Trophoblast cell (in vitro differentiated cells and primary cell): ENCODE results near the gene ZCRB1. TPM values are rescaled to one million over a fixed set of nuclear protein-coding genes. Genes with fewer than 3 reads are reported as not detected.

ENCODE experiments used
- DNase-seq, 2 donors: peaks; one replicate each; pipeline ENCODE4 v3.0.0-alpha.2; 2016
- H2AFZ ChIP-seq: 2 replicates; pipeline ENCODE4 v1.6.1; 2013; ENCODE audit warnings: low read length, moderate library complexity, mild to moderate bottlenecking; ENCODE audit not compliant: insufficient read depth, poor library complexity
- H2AK5ac ChIP-seq: 2 replicates; pipeline ENCODE4 v1.6.1; 2013; ENCODE audit warnings: mild to moderate bottlenecking, low read length
- H2BK120ac ChIP-seq: 2 replicates; pipeline ENCODE4 v1.6.1; 2013; ENCODE audit warnings: low read length, mild to moderate bottlenecking, moderate library complexity; ENCODE audit not compliant: insufficient read depth, poor library complexity
- H2BK12ac ChIP-seq: 2 replicates; pipeline ENCODE4 v1.6.1; 2013; ENCODE audit warnings: mild to moderate bottlenecking, low read length, moderate library complexity
- H2BK5ac ChIP-seq: 2 replicates; pipeline ENCODE4 v1.6.1; 2013; ENCODE audit warnings: low read length, low read depth, moderate library complexity, mild to moderate bottlenecking; ENCODE audit not compliant: poor library complexity
- H3K14ac ChIP-seq: 2 replicates; pipeline ENCODE4 v1.6.1; 2013; ENCODE audit warnings: mild to moderate bottlenecking, low read length
- H3K18ac ChIP-seq: 2 replicates; pipeline ENCODE4 v1.6.1; 2013; ENCODE audit warnings: mild to moderate bottlenecking, low read length
- H3K23ac ChIP-seq: 2 replicates; pipeline ENCODE4 v1.6.1; 2013; ENCODE audit warnings: low read length
- H3K27ac ChIP-seq: 2 replicates; pipeline ENCODE4 v1.5.1; 2013; ENCODE audit warnings: low read depth, mild to moderate bottlenecking, inconsistent platforms, low read length, moderate library complexity
- H3K27me3 ChIP-seq: 2 replicates; pipeline ENCODE4 v1.6.1; 2013; ENCODE audit warnings: inconsistent platforms, mild to moderate bottlenecking, low read length, moderate library complexity; ENCODE audit not compliant: insufficient read depth
- H3K36me3 ChIP-seq, 2 experiments: 1 replicate in 1 of 2; 2 replicates in 1 of 2; pipeline ENCODE4 v1.6.1; 2013; ENCODE audit warnings: low read length in 2 of 2, mild to moderate bottlenecking in 2 of 2, moderate library complexity in 1 of 2; ENCODE audit not compliant: insufficient read depth in 2 of 2, control insufficient read depth in 1 of 2
- H3K4ac ChIP-seq: 2 replicates; pipeline ENCODE4 v1.6.1; 2013; ENCODE audit warnings: low read depth, mild to moderate bottlenecking, low read length, moderate library complexity
- H3K4me1 ChIP-seq, 2 experiments: 1 replicate in 1 of 2; 2 replicates in 1 of 2; pipeline ENCODE4 v1.6.1; 2013; ENCODE audit warnings: low read length in 2 of 2, mild to moderate bottlenecking in 2 of 2, moderate library complexity in 1 of 2; ENCODE audit not compliant: insufficient read depth in 2 of 2, control insufficient read depth in 1 of 2
- H3K4me2 ChIP-seq: 2 replicates; pipeline ENCODE4 v1.6.1; 2013; ENCODE audit warnings: inconsistent platforms, mild to moderate bottlenecking, low read length, moderate library complexity
- H3K4me3 ChIP-seq: 2 replicates; pipeline ENCODE4 v1.5.1; 2013; ENCODE audit warnings: mild to moderate bottlenecking, low read depth, low read length, inconsistent platforms
- H3K79me1 ChIP-seq: one replicate; pipeline ENCODE4 v1.6.1; 2013; ENCODE audit warnings: low read length
- H3K79me2 ChIP-seq: 2 replicates; pipeline ENCODE4 v1.6.1; 2013; ENCODE audit warnings: low read length, mild to moderate bottlenecking; ENCODE audit not compliant: control insufficient read depth, insufficient read depth, poor library complexity
- H3K9ac ChIP-seq: 2 replicates; pipeline ENCODE4 v1.6.1; 2013; ENCODE audit warnings: mild to moderate bottlenecking, low read length
- H3K9me3 ChIP-seq: 2 replicates; pipeline ENCODE4 v1.6.1; 2013; ENCODE audit warnings: low read depth, mild to moderate bottlenecking, control low read depth, inconsistent platforms, low read length; ENCODE audit not compliant: insufficient read depth
- H4K12ac ChIP-seq: 2 replicates; pipeline ENCODE4 v1.6.1; 2013; ENCODE audit warnings: low read depth, mild to moderate bottlenecking, low read length, moderate library complexity
- H4K8ac ChIP-seq: 2 replicates; pipeline ENCODE4 v1.6.1; 2013; ENCODE audit warnings: low read depth, mild to moderate bottlenecking, low read length, moderate library complexity
- H4K91ac ChIP-seq: one replicate; pipeline ENCODE4 v1.6.1; 2013; ENCODE audit warnings: low read depth, mild to moderate bottlenecking, low read length, moderate library complexity
- WGBS: extraction: QIAGEN DNeasy Blood & Tissue Kit; methylation state at CpG from one replicate; pipeline ENCODE4 v1.1.7; 2013; ENCODE audit warnings: missing lambda C conversion rate; ENCODE audit not compliant: insufficient read length, insufficient coverage; ENCODE audit errors: extremely low coverage; 5-methylcytosine and 5-hydroxymethylcytosine counted together
- polyA plus RNA-seq: library from polyadenylated mRNA; stranded (reverse); fragments of 200-250 nt; gene quantifications from 2 replicates; pipeline ENCODE4 v1.2.3, GENCODE V29; 2013

ZCRB1 gene, protein sequence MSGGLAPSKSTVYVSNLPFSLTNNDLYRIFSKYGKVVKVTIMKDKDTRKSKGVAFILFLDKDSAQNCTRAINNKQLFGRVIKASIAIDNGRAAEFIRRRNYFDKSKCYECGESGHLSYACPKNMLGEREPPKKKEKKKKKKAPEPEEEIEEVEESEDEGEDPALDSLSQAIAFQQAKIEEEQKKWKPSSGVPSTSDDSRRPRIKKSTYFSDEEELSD
- 61.9 and 62.5 TPM in 2 replicates for polyA plus RNA-seq

DNA sequence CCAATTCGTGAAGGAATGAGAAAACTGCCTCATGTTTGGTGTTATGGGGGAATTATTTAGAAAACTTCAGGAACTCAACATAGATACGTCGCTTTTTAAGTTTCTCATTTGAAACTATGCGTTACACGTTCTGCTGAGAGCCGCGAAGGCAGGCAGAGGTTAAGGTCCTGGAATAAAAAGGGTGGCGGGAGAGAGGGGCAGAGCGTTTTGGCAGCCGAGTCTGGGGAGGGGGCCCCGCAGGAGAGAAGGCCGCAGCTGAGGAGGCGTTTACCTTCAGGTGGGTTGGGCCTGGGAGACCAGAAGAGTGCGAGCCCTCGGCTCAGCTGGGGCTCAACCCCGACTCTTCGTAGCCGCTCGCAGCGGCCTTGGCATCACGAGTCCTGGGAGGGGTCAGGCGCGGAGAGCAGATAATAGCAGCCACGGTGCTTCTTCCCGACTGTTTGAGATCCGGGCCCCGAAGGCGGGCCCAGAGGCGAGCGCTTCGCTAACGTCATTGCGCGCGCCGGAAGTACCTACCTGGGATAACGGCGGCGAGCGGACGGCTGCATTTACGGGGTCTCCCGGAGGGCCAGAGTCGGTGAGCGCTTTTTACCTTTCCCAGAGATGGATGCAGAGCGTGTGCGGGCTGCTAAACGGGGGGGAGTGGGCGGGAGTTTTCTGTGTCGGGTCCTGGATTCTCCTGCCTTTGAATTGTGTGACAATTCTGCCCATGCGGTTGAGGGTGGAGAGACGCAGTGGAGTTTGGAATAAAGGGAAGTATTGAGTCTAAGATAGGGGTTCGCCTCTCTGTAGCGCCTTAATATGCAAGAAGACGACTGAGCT, at the start of gene ZCRB1, which contains the start of gene PPHLN1:
Gene ZCRB1 (minus strand): TSS at position 442 of the 822 bp plus-strand sequence. CDS start 1,992 bp downstream, outside the sequence.
Gene PPHLN1 (plus strand): TSS at position 515 of the 822 bp plus-strand sequence. CDS start 9,736 bp downstream, outside the sequence.
- Histone ChIP-seq H3K9ac (peak within 1 kb of the TSS; percentile 79), H3K36me3 (no peaks in the 10 kb centered on the region), H3K9me3 (no peaks in the 10 kb centered on the region), H3K4me1 (peaks cover 2 to 4% of the 10 kb centered on the region in 2 experiments), H3K79me2 (peaks cover 9% of the 10 kb centered on the region), H3K4me2 (peak within 1 kb of the TSS; percentile 78), H4K91ac (peak within 1 kb of the TSS; percentile 42), H3K23ac (no peak within 1 kb of the TSS), H3K27me3 (no peaks in the 10 kb centered on the region), H2AFZ (peak within 1 kb of the TSS; percentile 79), H4K8ac (peak within 1 kb of the TSS; percentile 48), H2BK12ac (no peak within 1 kb of the TSS), H3K18ac (peak within 1 kb of the TSS; percentile 60), H3K4me3 (peak within 1 kb of the TSS; percentile 85), H4K12ac (peak within 1 kb of the TSS; percentile 25), H2BK5ac (peak within 1 kb of the TSS; percentile 37), H2AK5ac (no peak within 1 kb of the TSS), H2BK120ac (peak within 1 kb of the TSS; percentile 9), H3K14ac (peak within 1 kb of the TSS; percentile 18), H3K27ac (peak within 1 kb of the TSS; percentile 59), H3K79me1 (peaks cover 4% of the 10 kb centered on the region), H3K4ac (peak within 1 kb of the TSS; percentile 85)
- peak; percentile 87 to 93 for DNase-seq
- WGBS = no CpG with 5 or more reads among the region's 55 CpGs

DNA sequence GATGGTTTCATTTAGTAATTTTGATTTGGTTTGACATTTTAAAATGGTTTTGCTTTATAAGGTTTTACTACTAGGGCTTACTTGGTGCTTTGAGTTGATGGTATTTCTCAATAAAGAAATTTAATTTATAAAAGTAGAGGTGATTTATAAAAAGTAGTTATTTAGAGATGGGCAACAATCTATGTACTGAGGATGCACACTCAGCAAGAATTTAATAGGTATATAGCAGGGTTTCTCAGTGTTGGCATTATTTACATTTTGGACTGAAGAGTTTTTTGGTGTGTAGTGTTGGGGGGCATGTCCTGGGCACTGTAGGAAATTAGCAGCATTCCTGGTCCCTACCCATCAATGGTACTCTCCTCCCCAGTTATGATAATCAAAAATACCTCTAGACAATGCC, 47.8 kb upstream of the ZCRB1 start:
- H3K4me1 ChIP-seq = no peaks in the 10 kb centered on the region
- H3K14ac ChIP-seq = no peak overlapping the region
- H4K91ac ChIP-seq = no peak overlapping the region
- H4K8ac ChIP-seq = no peak overlapping the region
- no peak overlapping the region for H3K27ac ChIP-seq
- no peak overlapping the region for H2AK5ac ChIP-seq
- H3K9ac ChIP-seq = no peak overlapping the region
- no peak overlapping the region for H2BK120ac ChIP-seq
- H3K36me3 ChIP-seq = peaks cover 2% of the 10 kb centered on the region in 2 experiments
- no peak overlapping the region for H2BK12ac ChIP-seq
- H3K4me2 ChIP-seq = no peak overlapping the region
- no peaks in the 10 kb centered on the region for H3K79me2 ChIP-seq
- no peak overlapping the region for H4K12ac ChIP-seq
- DNase-seq = no peak
- no peak overlapping the region for H3K4ac ChIP-seq
- H3K4me3 ChIP-seq = no peak overlapping the region
- no peaks in the 10 kb centered on the region for H3K79me1 ChIP-seq
- H3K23ac ChIP-seq = no peak overlapping the region
- H2BK5ac ChIP-seq = no peak overlapping the region
- no peak overlapping the region for H3K18ac ChIP-seq
- H3K27me3 ChIP-seq = no peaks in the 10 kb centered on the region
- no peak overlapping the region for H2AFZ ChIP-seq
- no peaks in the 10 kb centered on the region for H3K9me3 ChIP-seq

DNA sequence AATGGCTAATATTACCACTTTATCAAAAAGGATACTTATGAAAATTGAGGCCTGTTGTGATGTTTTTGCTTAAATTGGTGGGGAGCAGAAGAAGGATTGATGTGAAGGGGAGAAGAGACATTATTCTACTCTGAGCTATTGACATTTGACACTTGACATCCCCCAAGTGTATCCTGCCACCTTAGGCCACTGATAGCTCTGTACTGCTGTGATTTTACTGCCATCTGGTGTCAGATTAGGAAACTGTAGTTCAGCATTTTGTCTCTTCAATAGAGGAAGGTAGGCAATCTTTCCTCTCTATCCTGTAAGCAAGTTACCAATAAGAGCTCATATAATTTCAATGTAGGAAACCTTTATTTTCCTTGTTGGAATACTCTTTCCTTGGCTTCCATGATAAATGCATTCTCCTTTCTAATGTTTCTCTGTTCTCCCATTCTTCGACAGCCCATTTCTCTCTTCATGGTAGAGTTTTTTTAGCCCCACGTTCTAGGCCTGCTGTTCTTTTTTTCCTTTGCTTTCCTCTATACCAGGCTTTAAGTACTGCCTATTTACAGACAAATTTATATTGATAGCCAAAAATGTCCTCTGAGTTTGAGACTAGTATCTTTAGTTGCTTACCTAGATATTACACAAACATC, 46.4 kb upstream of the ZCRB1 start:
- Histone ChIP-seq H3K4me2 (no peak overlapping the region), H3K4me1 (no peaks in the 10 kb centered on the region)

DNA sequence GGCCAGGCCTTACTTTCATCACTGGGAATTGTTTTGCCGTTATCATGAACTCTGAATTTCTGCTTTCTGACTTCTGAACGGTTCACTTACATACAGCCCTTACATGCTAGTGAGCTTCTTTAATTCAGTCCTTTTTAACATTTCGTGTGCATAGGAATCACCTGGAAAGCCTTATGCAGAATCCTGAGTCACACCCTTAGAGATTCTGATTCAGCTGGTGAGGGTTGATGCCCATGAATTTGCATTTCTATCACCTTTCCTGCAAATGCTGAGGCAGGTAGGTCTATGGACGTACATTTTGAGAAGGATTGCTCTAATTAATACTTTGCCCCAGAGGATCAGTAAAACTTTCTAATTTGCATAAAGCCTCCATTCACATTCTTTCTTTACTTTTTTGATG, 44.1 kb upstream of the ZCRB1 start:
- H2BK12ac ChIP-seq = no peak overlapping the region
- no peak overlapping the region for H2BK5ac ChIP-seq
- H2AK5ac ChIP-seq = no peak overlapping the region
- H3K9me3 ChIP-seq = no peaks in the 10 kb centered on the region
- H2BK120ac ChIP-seq = no peak overlapping the region
- H3K4ac ChIP-seq = no peak overlapping the region
- no peaks in the 10 kb centered on the region for H3K79me2 ChIP-seq
- H4K12ac ChIP-seq = no peak overlapping the region
- H3K27me3 ChIP-seq = no peaks in the 10 kb centered on the region
- no peak overlapping the region for H3K4me3 ChIP-seq
- DNase-seq = no peak
- no peak overlapping the region for H3K14ac ChIP-seq
- no CpG with 5 or more reads among the region's 4 CpGs for WGBS
- no peak overlapping the region for H3K9ac ChIP-seq
- H3K4me1 ChIP-seq = no peaks in the 10 kb centered on the region
- no peak overlapping the region for H4K91ac ChIP-seq
- no peak overlapping the region for H3K23ac ChIP-seq
- H3K36me3 ChIP-seq = no peaks in the 10 kb centered on the region
- H3K79me1 ChIP-seq = no peaks in the 10 kb centered on the region
- H4K8ac ChIP-seq = no peak overlapping the region
- H3K27ac ChIP-seq = no peak overlapping the region
- no peak overlapping the region for H3K4me2 ChIP-seq
- no peak overlapping the region for H2AFZ ChIP-seq
- no peak overlapping the region for H3K18ac ChIP-seq

More for the DNA sequence above, 46.4 kb upstream of the ZCRB1 start:
- no peaks in the 10 kb centered on the region for H3K79me2 ChIP-seq
- no peaks in the 10 kb centered on the region for H3K27me3 ChIP-seq
- H3K4me3 ChIP-seq = no peak overlapping the region
- H3K9me3 ChIP-seq = no peaks in the 10 kb centered on the region
- no peak overlapping the region for H2AK5ac ChIP-seq
- no peak overlapping the region for H4K91ac ChIP-seq
- no peak overlapping the region for H2BK5ac ChIP-seq
- DNase-seq = peak; percentile 31 to 78
- H2BK120ac ChIP-seq = no peak overlapping the region
- H3K27ac ChIP-seq = no peak overlapping the region
- no peak overlapping the region for H2AFZ ChIP-seq
- no peak overlapping the region for H2BK12ac ChIP-seq
- H3K79me1 ChIP-seq = no peaks in the 10 kb centered on the region
- H3K18ac ChIP-seq = no peak overlapping the region
- no peak overlapping the region for H3K9ac ChIP-seq
- no peak overlapping the region for H4K12ac ChIP-seq
- no peak overlapping the region for H3K4ac ChIP-seq
- no CpG with 5 or more reads among the region's 2 CpGs for WGBS
- H3K36me3 ChIP-seq = peaks cover under 1 to 2% of the 10 kb centered on the region in 2 experiments
- no peak overlapping the region for H4K8ac ChIP-seq
- H3K23ac ChIP-seq = no peak overlapping the region
- no peak overlapping the region for H3K14ac ChIP-seq
